ENCODE data around the gene LYRM4. TPM values are rescaled to one million over a fixed set of nuclear protein-coding genes. Genes with fewer than 3 reads are reported as not detected.

LYRM4 gene
- total RNA-seq, 4 donors from 2014 or later = 8.4 to 20.1 (median 12.2) TPM

DNA sequence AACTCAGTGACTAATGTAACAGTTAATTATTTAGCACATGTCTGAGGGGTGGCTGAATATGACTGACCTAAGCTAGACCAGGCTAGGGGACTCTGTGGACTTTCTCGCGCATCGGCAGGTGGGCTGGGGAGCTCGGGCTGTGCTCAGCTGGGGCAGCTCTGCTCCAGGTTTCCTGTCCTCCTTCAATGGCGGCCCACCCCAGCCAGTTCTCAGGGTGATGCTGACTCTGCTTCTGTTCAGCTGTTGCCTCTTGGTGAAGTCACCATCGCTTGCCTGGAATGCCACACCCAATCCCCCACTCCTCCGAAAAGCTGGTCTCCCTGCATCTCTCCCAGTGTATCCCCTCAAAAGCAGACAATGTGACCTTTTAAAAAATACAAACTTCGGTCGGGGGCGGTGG, 155.6 kb downstream of the LYRM4 start:
- Histone ChIP-seq H3K36me3 (no peaks in the 10 kb centered on the region), H3K4me1 (peaks cover 6 to 20% of the 10 kb centered on the region in 2 donors), H3K4me3 (no peak overlapping the region), H3K9me3 (no peaks in the 10 kb centered on the region), H3K27ac (no peak overlapping the region), H3K27me3 (no peaks in the 10 kb centered on the region)
- ATAC-seq (no peak), DNase-seq (no peak)
- in situ Hi-C loops (cut with MboI; ENCODE audit: low sequenced_read_pairs in 4 of 4) = no loop called here
- intact Hi-C loops (cut with DNase I; ENCODE audit: low total_unique reads) = no loop called here
- TF ChIP-seq, protein P1, sequence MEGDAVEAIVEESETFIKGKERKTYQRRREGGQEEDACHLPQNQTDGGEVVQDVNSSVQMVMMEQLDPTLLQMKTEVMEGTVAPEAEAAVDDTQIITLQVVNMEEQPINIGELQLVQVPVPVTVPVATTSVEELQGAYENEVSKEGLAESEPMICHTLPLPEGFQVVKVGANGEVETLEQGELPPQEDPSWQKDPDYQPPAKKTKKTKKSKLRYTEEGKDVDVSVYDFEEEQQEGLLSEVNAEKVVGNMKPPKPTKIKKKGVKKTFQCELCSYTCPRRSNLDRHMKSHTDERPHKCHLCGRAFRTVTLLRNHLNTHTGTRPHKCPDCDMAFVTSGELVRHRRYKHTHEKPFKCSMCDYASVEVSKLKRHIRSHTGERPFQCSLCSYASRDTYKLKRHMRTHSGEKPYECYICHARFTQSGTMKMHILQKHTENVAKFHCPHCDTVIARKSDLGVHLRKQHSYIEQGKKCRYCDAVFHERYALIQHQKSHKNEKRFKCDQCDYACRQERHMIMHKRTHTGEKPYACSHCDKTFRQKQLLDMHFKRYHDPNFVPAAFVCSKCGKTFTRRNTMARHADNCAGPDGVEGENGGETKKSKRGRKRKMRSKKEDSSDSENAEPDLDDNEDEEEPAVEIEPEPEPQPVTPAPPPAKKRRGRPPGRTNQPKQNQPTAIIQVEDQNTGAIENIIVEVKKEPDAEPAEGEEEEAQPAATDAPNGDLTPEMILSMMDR (IDR thresholded peaks at IDR 0.05 in 4 of 5, conservative IDR thresholded peaks at IDR 0.05 in 1 of 5) = no peak
- TF ChIP-seq POLR2A (IDR thresholded peaks at IDR 0.05) = no peak

- intact Hi-C loops (cut with DNase I; ENCODE audit: low total_unique reads) (no loop called here), in situ Hi-C loops (cut with MboI; ENCODE audit: low sequenced_read_pairs in 4 of 4) (no loop called here)
- no peaks in the 10 kb centered on the region for H3K9me3 ChIP-seq
- no peak for TF ChIP-seq POLR2A (IDR thresholded peaks at IDR 0.05)
- TF ChIP-seq, protein P1 (IDR thresholded peaks at IDR 0.05 in 4 of 5, conservative IDR thresholded peaks at IDR 0.05 in 1 of 5) = no peak
- H3K4me1 ChIP-seq = peaks cover 6 to 20% of the 10 kb centered on the region in 2 donors
- no peaks in the 10 kb centered on the region for H3K27me3 ChIP-seq
- no peak overlapping the region for H3K27ac ChIP-seq
- H3K4me3 ChIP-seq = no peak overlapping the region
- no peak for DNase-seq
- no peak for ATAC-seq
- H3K36me3 ChIP-seq = no peaks in the 10 kb centered on the region
These were observed 156.1 kb downstream of the LYRM4 start for GRCh38 chr6:5104667-5105066.

GRCh38 chr6:5103250-5103649, 157.5 kb downstream of the LYRM4 start:
- H3K27ac ChIP-seq = no peak overlapping the region
- DNase-seq = no peak
- intact Hi-C loops (cut with DNase I; ENCODE audit: low total_unique reads) = no loop called here
- H3K4me1 ChIP-seq = peaks cover 6 to 15% of the 10 kb centered on the region in 2 donors
- H3K4me3 ChIP-seq = no peak overlapping the region
- no peaks in the 10 kb centered on the region for H3K27me3 ChIP-seq
- H3K9me3 ChIP-seq = no peaks in the 10 kb centered on the region
- TF ChIP-seq, protein P1 (IDR thresholded peaks at IDR 0.05 in 4 of 5, conservative IDR thresholded peaks at IDR 0.05 in 1 of 5) = no peak
- no peak for TF ChIP-seq POLR2A (IDR thresholded peaks at IDR 0.05)
- ATAC-seq = no peak
- no peaks in the 10 kb centered on the region for H3K36me3 ChIP-seq
- in situ Hi-C loops (cut with MboI; ENCODE audit: low sequenced_read_pairs in 4 of 4) = no loop called here

- in situ Hi-C loops (cut with MboI; ENCODE audit: low sequenced_read_pairs in 4 of 4) (no loop called here), intact Hi-C loops (cut with DNase I; ENCODE audit: low total_unique reads) (no loop called here)
- Histone ChIP-seq H3K36me3 (no peaks in the 10 kb centered on the region), H3K4me3 (no peak overlapping the region), H3K9me3 (no peaks in the 10 kb centered on the region), H3K27ac (no peak overlapping the region), H3K4me1 (peaks cover 3 to 8% of the 10 kb centered on the region in 2 donors), H3K27me3 (no peaks in the 10 kb centered on the region)
- no peak for TF ChIP-seq POLR2A (IDR thresholded peaks at IDR 0.05)
- no peak for ATAC-seq
- DNase-seq = no peak
These were observed 158.3 kb downstream of the LYRM4 start for GRCh38 chr6:5102267-5102970.

DNA sequence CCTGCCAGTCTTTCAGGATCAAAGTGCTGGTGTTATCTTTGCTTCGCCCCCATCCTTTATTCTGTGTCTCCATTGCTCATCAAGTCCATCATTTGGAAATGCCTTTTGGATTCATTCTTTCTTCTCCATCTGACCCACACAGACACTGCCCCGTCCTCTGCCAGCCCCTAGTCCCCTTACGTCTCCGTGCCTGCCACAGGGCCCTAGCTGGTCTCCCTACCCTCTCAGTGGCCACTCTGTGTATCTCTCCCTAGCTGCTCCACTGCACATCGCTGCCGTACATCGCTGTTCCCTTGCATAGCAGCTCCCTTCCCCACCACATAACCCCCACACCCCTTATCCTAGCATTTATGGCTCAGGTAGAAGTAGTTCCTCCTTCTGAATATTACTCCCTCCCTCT, 159.9 kb downstream of the LYRM4 start:
- no peak for ATAC-seq
- TF ChIP-seq, protein P1 (IDR thresholded peaks at IDR 0.05 in 4 of 5, conservative IDR thresholded peaks at IDR 0.05 in 1 of 5) = no peak
- TF ChIP-seq POLR2A (IDR thresholded peaks at IDR 0.05) = no peak
- in situ Hi-C loops (cut with MboI; ENCODE audit: low sequenced_read_pairs in 4 of 4) = no loop called here
- H3K36me3 ChIP-seq = no peaks in the 10 kb centered on the region
- no peak overlapping the region for H3K4me3 ChIP-seq
- H3K27ac ChIP-seq = no peak overlapping the region
- H3K4me1 ChIP-seq = no peaks in the 10 kb centered on the region
- H3K27me3 ChIP-seq = no peaks in the 10 kb centered on the region
- no peak for DNase-seq
- intact Hi-C loops (cut with DNase I; ENCODE audit: low total_unique reads) = no loop called here
- no peaks in the 10 kb centered on the region for H3K9me3 ChIP-seq

Data from gastrocnemius medialis (tissue), 4 donors.